CD14-positive monocyte (primary cell): Measurements from ENCODE around the gene C1orf50. TPM values are rescaled to one million over a fixed set of nuclear protein-coding genes. Genes with fewer than 3 reads are reported as not detected.
A peak's percentile ranks its signal among the peaks of the same experiment; 100 is the strongest.

Experiments used
- DNase-seq, 3 donors: peaks; one replicate each; pipeline ENCODE4 v3.0.0-alpha.2; 2011 to 2022
- H2AFZ ChIP-seq: 2 replicates; pipeline ENCODE4 v1.6.0; 2012; ENCODE audit warnings: mild to moderate bottlenecking, low read depth, low read length, inconsistent platforms; ENCODE audit not compliant: insufficient read depth, poor library complexity, severe bottlenecking
- H3K27ac ChIP-seq, 2 donors: 1 replicate in 1 of 2; 2 replicates in 1 of 2; pipeline ENCODE4 v1.5.1; 2012 to 2013; ENCODE audit warnings: low read length in 2 of 2, control low read depth in 1 of 2, inconsistent platforms in 1 of 2, low read depth in 1 of 2, mild to moderate bottlenecking in 1 of 2
- H3K27me3 ChIP-seq, 2 donors: one replicate each; pipeline versions ENCODE4 v1.6.0 to v1.6.1; 2011 to 2013; ENCODE audit warnings: low read length in 2 of 2; ENCODE audit not compliant: control insufficient read depth in 2 of 2, insufficient read depth in 2 of 2
- H3K36me3 ChIP-seq, 2 donors: replicated peaks in 1 of 2; 1 replicate in 1 of 2; 2 replicates in 1 of 2; pipeline versions ENCODE4 v1.5.1 to v1.6.1; 2012 to 2013; ENCODE audit warnings: low read length in 2 of 2, control low read depth in 1 of 2, inconsistent platforms in 1 of 2, mild to moderate bottlenecking in 1 of 2; ENCODE audit not compliant: insufficient read depth in 2 of 2, control insufficient read depth in 1 of 2
- H3K4me1 ChIP-seq, 2 donors: 1 replicate in 1 of 2; 2 replicates in 1 of 2; pipeline versions ENCODE4 v1.5.1 to v1.6.1; 2012 to 2013; ENCODE audit warnings: low read length in 2 of 2, control low read depth in 1 of 2, inconsistent platforms in 1 of 2, mild to moderate bottlenecking in 1 of 2, moderate library complexity in 1 of 2; ENCODE audit not compliant: insufficient read depth in 2 of 2, control insufficient read depth in 1 of 2
- H3K4me2 ChIP-seq: replicated peaks from 2 replicates; pipeline ENCODE3; 2012; ENCODE audit warnings: low read length, moderate library complexity, mild to moderate bottlenecking; ENCODE audit not compliant: poor library complexity, severe bottlenecking; ENCODE audit errors: extremely low read depth
- H3K4me3 ChIP-seq, 3 experiments: fragments of 200-600 bp in 1 of 3; sonication (generic) in 1 of 3; replicated peaks in 1 of 3; 1 replicate in 2 of 3; 2 replicates in 1 of 3; pipeline ENCODE4 v1.5.1; 2011 to 2013; ENCODE audit warnings: low read length in 3 of 3, mild to moderate bottlenecking in 3 of 3, control low read depth in 2 of 3, low read depth in 2 of 3, inconsistent platforms in 1 of 3, moderate library complexity in 1 of 3
- H3K79me2 ChIP-seq: 2 replicates; pipeline ENCODE4 v1.6.0; 2012; ENCODE audit warnings: mild to moderate bottlenecking, control low read depth, inconsistent platforms, low read length, moderate library complexity; ENCODE audit not compliant: insufficient read depth
- H3K9ac ChIP-seq: 2 replicates; pipeline ENCODE4 v1.6.0; 2017; ENCODE audit warnings: low read length, mild to moderate bottlenecking; ENCODE audit not compliant: insufficient read depth, poor library complexity, severe bottlenecking
- H3K9me3 ChIP-seq, 2 donors: replicated peaks in 1 of 2; 1 replicate in 1 of 2; 2 replicates in 1 of 2; pipeline versions ENCODE4 v1.5.1 to v1.6.1; 2012 to 2013; ENCODE audit warnings: low read length in 2 of 2, control low read depth in 1 of 2; ENCODE audit not compliant: control insufficient read depth in 1 of 2, insufficient read depth in 1 of 2
- H4K20me1 ChIP-seq: 2 replicates; pipeline ENCODE4 v1.6.0; 2012; ENCODE audit warnings: mild to moderate bottlenecking, low read length, control low read depth, moderate library complexity; ENCODE audit not compliant: insufficient read depth
- H3K27ac Mint-ChIP-seq, 7 donors: one replicate each; pipeline ENCODE4 v1.8.0; 2020; ENCODE audit warnings: mild to moderate bottlenecking in 7 of 7, mixed read lengths in 7 of 7, moderate library complexity in 6 of 7, inconsistent platforms in 2 of 7
- H3K27me3 Mint-ChIP-seq, 3 donors: one replicate each; pipeline ENCODE4 v1.8.0; 2021 to 2022; ENCODE audit warnings: low read depth in 3 of 3, mild to moderate bottlenecking in 3 of 3, mixed read lengths in 3 of 3, moderate library complexity in 3 of 3, inconsistent platforms in 1 of 3
- H3K36me3 Mint-ChIP-seq, 2 donors: one replicate each; pipeline ENCODE4 v1.8.0; 2020; ENCODE audit warnings: mixed read lengths in 2 of 2, inconsistent platforms in 1 of 2, mild to moderate bottlenecking in 1 of 2
- H3K4me1 Mint-ChIP-seq: one replicate; pipeline ENCODE4 v1.8.0; 2020; ENCODE audit warnings: mild to moderate bottlenecking, mixed read lengths
- H3K4me3 Mint-ChIP-seq, 2 donors: one replicate each; pipeline ENCODE4 v1.8.0; 2020; ENCODE audit warnings: mild to moderate bottlenecking in 2 of 2, mixed read lengths in 2 of 2, moderate library complexity in 1 of 2
- H3K9me3 Mint-ChIP-seq, 7 donors: one replicate each; pipeline ENCODE4 v1.8.0; 2020 to 2022; ENCODE audit warnings: mixed read lengths in 7 of 7, mild to moderate bottlenecking in 6 of 7, moderate library complexity in 6 of 7, inconsistent platforms in 2 of 7
- WGBS: methylation state at CpG from one replicate; pipeline ENCODE4 v1.1.5; 2013; ENCODE audit warnings: missing lambda C conversion rate; ENCODE audit not compliant: insufficient coverage; 5-methylcytosine and 5-hydroxymethylcytosine counted together
- intact Hi-C, 2 donors: fragments of 100-400 bp; cut with micrococcal nuclease; formaldehyde crosslinking; loops; one replicate each; pipeline versions ENCODE4 v1.15.0 to v1.15.1; 2023
- polyA plus RNA-seq, 3 donors: library from polyadenylated mRNA; depleted of rRNA in 1 of 3; unstranded in 2 of 3; stranded (reverse) in 1 of 3; fragments of 300-500 nt in 2 of 3; fragments of >200 nt in 1 of 3; fragmentation: Illumina TruSeq in 2 of 3; gene quantifications; 1 replicate in 2 of 3; 2 replicates in 1 of 3; pipeline ENCODE4 v1.2.3, GENCODE V29; 2012 to 2021
- TF ChIP-seq, protein P1 (sequence below): fragments of 200-600 bp; IDR thresholded peaks from one replicate; pipeline ENCODE4 v1.8.0; 2022; ENCODE audit warnings: antibody characterized with exemption, mild to moderate bottlenecking

The C1orf50 gene
- polyA plus RNA-seq, 3 donors = 3.7 to 9.2 (median 4.3) TPM

GRCh38 chr1:42793824-42794223 is 26.8 kb downstream of the C1orf50 start:
- Histone ChIP-seq H3K27me3 (no peaks in the 10 kb centered on the region), H3K4me3 (no peak overlapping the region), H3K4me2 (no peak overlapping the region), H3K4me1 (no peaks in the 10 kb centered on the region), H3K79me2 (no peaks in the 10 kb centered on the region), H2AFZ (no peak overlapping the region), H4K20me1 (no peaks in the 10 kb centered on the region), H3K36me3 (no peaks in the 10 kb centered on the region), H3K9me3 (no peaks in the 10 kb centered on the region), H3K27ac (no peak overlapping the region), H3K9ac (no peak overlapping the region)
- Mint-ChIP-seq H3K27ac (peak overlapping the region in 1 of 7 donors; percentile 50), H3K27me3 (peaks cover 0 to 4% (median 2%) of the 10 kb centered on the region in 3 donors), H3K9me3 (no peaks in the 10 kb centered on the region), H3K4me3 (no peak overlapping the region), H3K36me3 (no peaks in the 10 kb centered on the region), H3K4me1 (no peaks in the 10 kb centered on the region)
- 90% methylated on average over 1 of the region's 2 CpGs for WGBS
- TF ChIP-seq, protein P1, sequence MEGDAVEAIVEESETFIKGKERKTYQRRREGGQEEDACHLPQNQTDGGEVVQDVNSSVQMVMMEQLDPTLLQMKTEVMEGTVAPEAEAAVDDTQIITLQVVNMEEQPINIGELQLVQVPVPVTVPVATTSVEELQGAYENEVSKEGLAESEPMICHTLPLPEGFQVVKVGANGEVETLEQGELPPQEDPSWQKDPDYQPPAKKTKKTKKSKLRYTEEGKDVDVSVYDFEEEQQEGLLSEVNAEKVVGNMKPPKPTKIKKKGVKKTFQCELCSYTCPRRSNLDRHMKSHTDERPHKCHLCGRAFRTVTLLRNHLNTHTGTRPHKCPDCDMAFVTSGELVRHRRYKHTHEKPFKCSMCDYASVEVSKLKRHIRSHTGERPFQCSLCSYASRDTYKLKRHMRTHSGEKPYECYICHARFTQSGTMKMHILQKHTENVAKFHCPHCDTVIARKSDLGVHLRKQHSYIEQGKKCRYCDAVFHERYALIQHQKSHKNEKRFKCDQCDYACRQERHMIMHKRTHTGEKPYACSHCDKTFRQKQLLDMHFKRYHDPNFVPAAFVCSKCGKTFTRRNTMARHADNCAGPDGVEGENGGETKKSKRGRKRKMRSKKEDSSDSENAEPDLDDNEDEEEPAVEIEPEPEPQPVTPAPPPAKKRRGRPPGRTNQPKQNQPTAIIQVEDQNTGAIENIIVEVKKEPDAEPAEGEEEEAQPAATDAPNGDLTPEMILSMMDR = no peak
- DNase-seq = no peak
- intact Hi-C loops = no loop called here

DNA sequence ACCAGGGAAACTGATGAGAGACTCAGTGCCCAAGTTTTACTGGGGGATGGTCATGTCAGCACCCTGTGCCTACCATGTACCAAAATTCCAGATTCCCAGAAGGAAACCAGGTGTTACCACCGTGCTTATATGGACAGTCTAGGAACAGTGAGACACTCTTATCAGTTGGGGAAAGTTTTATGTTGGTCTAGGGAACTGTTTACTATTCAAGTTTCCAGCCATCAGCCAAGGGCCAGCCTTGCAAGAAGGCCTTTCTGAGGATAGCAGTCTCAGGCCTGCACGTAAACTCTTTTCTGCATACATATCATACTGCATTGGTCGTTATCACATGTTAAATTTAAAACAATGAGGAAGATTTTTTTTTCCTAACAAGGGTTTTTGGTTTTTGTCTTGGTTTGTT is 30.4 kb downstream of the C1orf50 start:
- intact Hi-C loops = no loop called here
- H3K4me3 Mint-ChIP-seq = no peak overlapping the region

More for the DNA sequence above, 30.4 kb downstream of the C1orf50 start:
- Mint-ChIP-seq H3K4me1 (no peaks in the 10 kb centered on the region), H3K36me3 (no peaks in the 10 kb centered on the region), H3K27me3 (peaks cover 2% of the 10 kb centered on the region in 3 donors), H3K9me3 (no peaks in the 10 kb centered on the region), H3K27ac (no peak overlapping the region)
- no peak overlapping the region for H3K27ac ChIP-seq
- H3K79me2 ChIP-seq = no peaks in the 10 kb centered on the region
- no peaks in the 10 kb centered on the region for H3K9me3 ChIP-seq
- no peak for DNase-seq
- H2AFZ ChIP-seq = no peak overlapping the region
- H3K4me1 ChIP-seq = no peaks in the 10 kb centered on the region
- H3K4me3 ChIP-seq = no peak overlapping the region
- no peaks in the 10 kb centered on the region for H3K27me3 ChIP-seq
- H3K4me2 ChIP-seq = no peak overlapping the region
- no peaks in the 10 kb centered on the region for H3K36me3 ChIP-seq
- TF ChIP-seq, protein P1 = no peak
- H4K20me1 ChIP-seq = no peaks in the 10 kb centered on the region
- no peak overlapping the region for H3K9ac ChIP-seq
- no CpG with 5 or more reads among the region's 3 CpGs for WGBS
